Measurements from ENCODE around the gene BPTF.

GRCh38 chr17:67838538-67838937, 13.2 kb downstream of the BPTF start:
- TF ChIP-seq CTCF (IDR thresholded peaks at IDR 0.05) (no peak), RAD21 (IDR thresholded peaks at IDR 0.05; ENCODE audit: low read length) (no peak), POLR2AphosphoS5 (IDR thresholded peaks at IDR 0.05; ENCODE audit: low read depth, low read length) (no peak), IRF3 (IDR thresholded peaks at IDR 0.05; ENCODE audit: low read depth, low read length) (no peak), TAF1 (IDR thresholded peaks at IDR 0.05; ENCODE audit: borderline replicate concordance, low read depth, low read length) (no peak), EZH2phosphoT487 (IDR thresholded peaks at IDR 0.05; ENCODE audit: borderline replicate concordance, low read depth) (no peak), USF1 (IDR thresholded peaks at IDR 0.05; ENCODE audit: borderline replicate concordance, low read depth) (no peak), SMC3 (IDR thresholded peaks at IDR 0.05; ENCODE audit: low read depth, low read length) (no peak), REST (IDR thresholded peaks at IDR 0.05; ENCODE audit: low read depth, low read length) (no peak)

All from SK-N-SH (cell line).